Smooth muscle cell (in vitro differentiated cells): ENCODE measurements around the gene PCBP2. TPM values are rescaled to one million over a fixed set of nuclear protein-coding genes. Genes with fewer than 3 reads are reported as not detected.

ENCODE experiments used
- DNase-seq: peaks from one replicate; lab custom pipeline; 2025; ENCODE audit not compliant: unreplicated experiment; lab: John Stamatoyannopoulos, UW
- H2AFZ ChIP-seq: fragments of 200-600 bp; sonication (generic); 2 replicates; pipeline ENCODE4 v1.6.0; 2016; ENCODE audit warnings: antibody characterized with exemption, low read depth, mild to moderate bottlenecking
- H3F3A ChIP-seq: fragments of 200-600 bp; sonication (generic); 2 replicates; pipeline ENCODE4 v1.6.0; 2017; ENCODE audit warnings: antibody characterized with exemption, low read depth
- H3K27ac ChIP-seq: fragments of 200-600 bp; sonication (generic); 2 replicates; pipeline ENCODE4 v1.5.1; 2016; ENCODE audit warnings: low read depth, mild to moderate bottlenecking
- H3K27me3 ChIP-seq: fragments of 200-600 bp; sonication (generic); 2 replicates; pipeline ENCODE4 v1.6.1; 2016; ENCODE audit warnings: low read depth, mild to moderate bottlenecking
- H3K36me3 ChIP-seq: fragments of 200-600 bp; sonication (generic); 2 replicates; pipeline ENCODE4 v1.5.1; 2016; ENCODE audit warnings: low read depth
- H3K4me1 ChIP-seq: fragments of 200-600 bp; sonication (generic); 2 replicates; pipeline ENCODE4 v1.5.1; 2016; ENCODE audit warnings: low read depth
- H3K4me2 ChIP-seq: fragments of 200-600 bp; sonication (generic); 2 replicates; pipeline ENCODE4 v1.6.0; 2016; ENCODE audit warnings: mild to moderate bottlenecking
- H3K4me3 ChIP-seq: fragments of 200-600 bp; sonication (generic); 2 replicates; pipeline ENCODE4 v1.5.1; 2016; ENCODE audit warnings: mild to moderate bottlenecking
- H3K79me2 ChIP-seq: fragments of 200-600 bp; sonication (generic); 2 replicates; pipeline ENCODE4 v1.6.0; 2016; ENCODE audit warnings: low read depth, mild to moderate bottlenecking
- H3K9ac ChIP-seq: fragments of 200-600 bp; sonication (generic); 2 replicates; pipeline ENCODE4 v1.6.0; 2016; ENCODE audit warnings: low read depth
- H3K9me3 ChIP-seq: fragments of 200-600 bp; sonication (generic); replicated peaks from 2 replicates; pipeline ENCODE4 v1.5.1; 2016; ENCODE audit warnings: low read depth
- H4K20me1 ChIP-seq: fragments of 200-600 bp; sonication (generic); 2 replicates; pipeline ENCODE4 v1.6.0; 2016; ENCODE audit warnings: low read depth
- WGBS: methylation state at CpG from one replicate; pipeline ENCODE4 v1.1.7; 2016; ENCODE audit warnings: low lambda C conversion rate; 5-methylcytosine and 5-hydroxymethylcytosine counted together
- polyA plus RNA-seq: library from polyadenylated mRNA; unstranded; fragments of >200 nt; fragmentation: Nextera tagmentation; extraction: Ambion mirVana; gene quantifications from 2 replicates; pipeline ENCODE4 v1.2.1, GENCODE V29; 2016
- total RNA-seq: library from RNA; depleted of rRNA; stranded (reverse); fragments of >200 nt; gene quantifications from 2 replicates; pipeline ENCODE4 v1.2.3, GENCODE V29; 2014
- TF ChIP-seq, protein P1 (sequence below): fragments of 200-600 bp; sonication (generic); IDR thresholded peaks from 2 replicates; pipeline ENCODE4 v1.5.1; 2017; ENCODE audit warnings: borderline replicate concordance, mild to moderate bottlenecking, antibody characterized with exemption; ENCODE audit not compliant: insufficient read depth, poor library complexity, severe bottlenecking

PCBP2 gene
- total and polyA plus RNA-seq, 2 experiments from 2014 or later: 90.8 to 306 TPM

DNA sequence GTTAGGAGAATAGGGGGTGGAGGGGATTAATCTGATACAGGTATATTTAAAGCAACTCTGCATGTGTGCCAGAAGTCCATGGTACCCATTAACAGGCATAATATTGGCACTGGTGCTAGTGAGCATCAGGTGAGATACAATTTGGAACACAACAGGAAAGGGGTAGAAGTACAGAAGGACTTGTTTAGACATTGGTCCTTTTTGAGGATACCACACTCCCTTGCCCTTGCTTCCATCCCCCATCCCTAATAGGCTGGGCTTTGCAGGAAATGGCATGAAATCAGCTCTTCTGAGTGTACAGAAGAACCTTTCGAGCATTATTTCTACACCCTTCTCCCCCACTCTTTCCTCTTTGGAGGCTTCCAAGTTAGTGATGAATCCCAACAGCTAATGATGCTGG is 16.4 kb downstream of the PCBP2 start:
- Histone ChIP-seq H4K20me1 (peaks cover 99% of the 10 kb centered on the region), H3K9ac (no peak overlapping the region), H3K4me3 (no peak overlapping the region), H3K27ac (no peak overlapping the region), H3K4me1 (peaks cover 9% of the 10 kb centered on the region), H2AFZ (no peak overlapping the region), H3K4me2 (no peak overlapping the region), H3F3A (peaks cover 61% of the 10 kb centered on the region), H3K36me3 (peaks cover 53% of the 10 kb centered on the region), H3K9me3 (no peaks in the 10 kb centered on the region), H3K27me3 (no peaks in the 10 kb centered on the region), H3K79me2 (peaks cover 95% of the 10 kb centered on the region)
- WGBS: 93% methylated on average over 1 of the region's 1 CpG
- no peak for DNase-seq
- TF ChIP-seq, protein P1, sequence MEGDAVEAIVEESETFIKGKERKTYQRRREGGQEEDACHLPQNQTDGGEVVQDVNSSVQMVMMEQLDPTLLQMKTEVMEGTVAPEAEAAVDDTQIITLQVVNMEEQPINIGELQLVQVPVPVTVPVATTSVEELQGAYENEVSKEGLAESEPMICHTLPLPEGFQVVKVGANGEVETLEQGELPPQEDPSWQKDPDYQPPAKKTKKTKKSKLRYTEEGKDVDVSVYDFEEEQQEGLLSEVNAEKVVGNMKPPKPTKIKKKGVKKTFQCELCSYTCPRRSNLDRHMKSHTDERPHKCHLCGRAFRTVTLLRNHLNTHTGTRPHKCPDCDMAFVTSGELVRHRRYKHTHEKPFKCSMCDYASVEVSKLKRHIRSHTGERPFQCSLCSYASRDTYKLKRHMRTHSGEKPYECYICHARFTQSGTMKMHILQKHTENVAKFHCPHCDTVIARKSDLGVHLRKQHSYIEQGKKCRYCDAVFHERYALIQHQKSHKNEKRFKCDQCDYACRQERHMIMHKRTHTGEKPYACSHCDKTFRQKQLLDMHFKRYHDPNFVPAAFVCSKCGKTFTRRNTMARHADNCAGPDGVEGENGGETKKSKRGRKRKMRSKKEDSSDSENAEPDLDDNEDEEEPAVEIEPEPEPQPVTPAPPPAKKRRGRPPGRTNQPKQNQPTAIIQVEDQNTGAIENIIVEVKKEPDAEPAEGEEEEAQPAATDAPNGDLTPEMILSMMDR: no peak

DNA sequence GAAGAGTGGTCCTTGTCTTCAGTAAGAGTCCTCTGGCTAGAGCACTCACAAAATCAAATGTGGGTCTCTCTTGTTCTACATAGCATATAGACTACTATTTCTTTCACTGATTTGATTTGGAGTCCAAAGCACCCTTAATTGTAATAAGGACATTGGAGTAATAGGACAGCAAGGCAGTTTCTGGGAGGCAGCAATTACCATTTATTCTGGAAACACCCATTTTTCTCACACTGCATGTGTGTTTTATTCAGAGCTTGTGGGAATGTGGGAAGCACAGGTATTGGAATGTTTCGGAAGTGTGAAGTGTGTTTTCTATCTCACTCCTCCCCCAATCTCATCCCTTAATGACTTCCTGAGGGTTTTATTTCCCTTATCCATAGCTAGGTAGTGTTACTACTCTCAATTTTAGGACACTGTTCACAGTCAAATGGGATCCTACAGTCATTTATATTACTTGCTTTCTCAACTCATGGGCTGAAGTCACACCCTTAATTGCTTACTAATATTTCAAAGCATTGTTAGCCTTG is 20.2 kb downstream of the PCBP2 start:
- Histone ChIP-seq H3K9me3 (no peaks in the 10 kb centered on the region), H3F3A (peaks cover 66% of the 10 kb centered on the region), H3K4me1 (peaks cover 15% of the 10 kb centered on the region), H3K27me3 (no peaks in the 10 kb centered on the region), H2AFZ (no peak overlapping the region), H3K4me2 (no peak overlapping the region), H3K79me2 (peaks cover 94% of the 10 kb centered on the region), H3K4me3 (no peak overlapping the region), H3K27ac (peak overlapping the region; percentile 17), H3K36me3 (peaks cover 52% of the 10 kb centered on the region), H4K20me1 (peaks cover 99% of the 10 kb centered on the region), H3K9ac (no peak overlapping the region)
- no peak for DNase-seq
- WGBS: 95% methylated on average over 1 of the region's 1 CpG
- TF ChIP-seq, protein P1: no peak

DNA sequence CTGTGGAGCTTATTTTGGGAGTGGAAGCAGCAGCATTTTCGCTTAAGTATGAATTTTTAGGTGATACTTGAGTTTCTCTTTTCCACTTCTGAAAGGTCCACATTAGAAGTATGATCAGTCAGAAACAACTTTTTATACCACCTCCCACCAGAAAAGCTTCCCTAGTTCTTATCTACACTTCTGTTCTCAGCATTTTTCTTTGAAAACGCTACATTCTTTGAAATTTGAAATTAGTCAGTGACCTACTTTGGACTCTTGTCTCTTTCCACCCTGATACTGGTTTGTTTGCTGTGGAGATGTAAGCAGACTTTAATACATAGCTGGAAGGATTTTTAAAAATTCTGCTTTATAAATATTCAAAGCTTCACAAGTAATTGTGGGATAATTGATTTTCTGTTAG is 22.2 kb downstream of the PCBP2 start:
- Histone ChIP-seq H3K79me2 (peaks cover 79% of the 10 kb centered on the region), H3K4me2 (no peak overlapping the region), H3K9ac (no peak overlapping the region), H4K20me1 (peaks cover 99% of the 10 kb centered on the region), H3K4me3 (no peak overlapping the region), H3K4me1 (peaks cover 15% of the 10 kb centered on the region), H3F3A (peaks cover 69% of the 10 kb centered on the region), H3K9me3 (no peaks in the 10 kb centered on the region), H3K36me3 (peaks cover 35% of the 10 kb centered on the region), H2AFZ (no peak overlapping the region), H3K27ac (peak overlapping the region; percentile 15), H3K27me3 (no peaks in the 10 kb centered on the region)
- no peak for DNase-seq
- TF ChIP-seq, protein P1: no peak
- 83% methylated on average over 2 of the region's 2 CpGs for WGBS

DNA sequence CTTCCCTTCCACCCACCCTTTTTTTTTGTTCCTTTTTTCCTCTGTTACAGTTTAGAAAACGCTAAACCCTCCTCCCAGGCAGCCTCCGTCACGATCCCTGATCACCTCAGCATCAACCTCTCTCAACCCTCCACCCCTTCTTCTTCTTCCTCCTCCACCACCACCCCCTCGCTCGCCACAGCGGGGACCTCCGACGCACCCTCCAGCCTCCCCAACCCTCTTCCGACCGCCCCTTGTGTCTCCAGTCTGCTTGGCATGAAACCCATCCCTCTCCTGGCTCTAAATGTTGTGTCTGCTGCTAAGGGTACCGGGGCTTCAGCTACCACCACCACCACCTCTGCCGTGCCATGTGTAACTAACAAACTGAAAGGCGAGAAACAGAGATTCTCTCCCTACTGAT is 22.9 kb downstream of the PCBP2 start:
- Histone ChIP-seq H3K79me2 (peaks cover 75% of the 10 kb centered on the region), H3K9ac (no peak overlapping the region), H2AFZ (no peak overlapping the region), H3K9me3 (no peaks in the 10 kb centered on the region), H3K27me3 (no peaks in the 10 kb centered on the region), H3F3A (peaks cover 74% of the 10 kb centered on the region), H4K20me1 (peaks cover 99% of the 10 kb centered on the region), H3K36me3 (peaks cover 30% of the 10 kb centered on the region), H3K4me1 (peaks cover 15% of the 10 kb centered on the region), H3K4me3 (no peak overlapping the region), H3K27ac (peak overlapping the region; percentile 30), H3K4me2 (no peak overlapping the region)
- 92% methylated on average over 13 of the region's 13 CpGs for WGBS
- TF ChIP-seq, protein P1: no peak
- DNase-seq: no peak
